GM12891 (cell line): ENCODE measurements around the gene RAB20.

Experiments
- POLR2A ChIP-seq: IDR thresholded peaks from 2 replicates; pipeline ENCODE4 v1.6.1; 2011; ENCODE audit warnings: low read depth, low read length, control low read depth
- POLR2AphosphoS5 ChIP-seq: IDR thresholded peaks from 2 replicates; pipeline ENCODE4 v1.6.1; 2011; ENCODE audit warnings: low read depth, low read length, control low read depth
- POU2F2 ChIP-seq: IDR thresholded peaks from 2 replicates; pipeline ENCODE4 v1.6.1; 2011; ENCODE audit warnings: low read depth, mild to moderate bottlenecking, control low read depth, low read length, moderate library complexity

DNA sequence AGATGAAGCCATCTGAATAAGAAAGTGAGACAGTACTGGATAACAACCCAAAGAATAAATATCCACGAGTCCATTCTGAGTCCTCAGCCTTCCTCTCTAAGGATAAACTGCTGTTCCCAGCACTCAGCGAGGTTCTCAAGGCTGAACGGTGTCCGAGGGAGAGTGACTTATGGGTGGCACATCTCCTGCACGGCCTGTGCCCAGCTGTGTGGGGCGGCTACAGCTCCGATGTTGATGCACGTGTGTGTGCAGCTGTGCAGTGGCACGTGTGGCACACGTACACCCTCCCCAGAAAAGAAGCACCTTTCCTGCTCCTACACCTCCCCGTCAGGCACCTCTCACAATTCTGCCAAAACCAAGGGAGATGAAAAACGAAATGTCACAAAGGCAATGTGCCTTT lies 45.0 kb downstream of the RAB20 start:
- no peak for TF ChIP-seq POU2F2
- TF ChIP-seq POLR2AphosphoS5, result no peak
- TF ChIP-seq POLR2A, result no peak
